Transverse colon (tissue), 3 donors: ENCODE measurements around the gene FKBP15.

Source experiments
- CTCF ChIP-seq, 5 experiments: fragments of 200-600 bp in 3 of 5; fragments of 450-650 bp in 2 of 5; sonication (generic) in 3 of 5; IDR thresholded peaks; 1 replicate in 2 of 5; 2 replicates in 3 of 5; pipeline ENCODE4 v1.5.1; 2016 to 2017; ENCODE audit warnings: antibody characterized with exemption in 5 of 5, inconsistent platforms in 3 of 5, mild to moderate bottlenecking in 2 of 5, moderate library complexity in 1 of 5
- EP300 ChIP-seq: sonication (generic); formaldehyde crosslinking; IDR thresholded peaks from one replicate; pipeline ENCODE4 v1.6.1; 2017; ENCODE audit warnings: antibody characterized with exemption, low read depth
- POLR2A ChIP-seq: fragments of 450-650 bp; IDR thresholded peaks from one replicate; pipeline ENCODE4 v1.6.1; 2016; ENCODE audit warnings: antibody characterized with exemption, mild to moderate bottlenecking, moderate library complexity

GRCh38 chr9:113166039-113166438 is 55.0 kb downstream of the FKBP15 start:
- TF ChIP-seq CTCF (IDR thresholded peaks at IDR 0.05) = no peak
- TF ChIP-seq POLR2A = no peak
- TF ChIP-seq EP300 = no peak
